IPS-11a (cell line): ENCODE data around the gene TPP1.

Experiments
- H3K4me3 ChIP-seq: one replicate; pipeline ENCODE4 v1.5.1; 2013; ENCODE audit warnings: low read depth, low read length, control low read depth

Gene TPP1

DNA sequence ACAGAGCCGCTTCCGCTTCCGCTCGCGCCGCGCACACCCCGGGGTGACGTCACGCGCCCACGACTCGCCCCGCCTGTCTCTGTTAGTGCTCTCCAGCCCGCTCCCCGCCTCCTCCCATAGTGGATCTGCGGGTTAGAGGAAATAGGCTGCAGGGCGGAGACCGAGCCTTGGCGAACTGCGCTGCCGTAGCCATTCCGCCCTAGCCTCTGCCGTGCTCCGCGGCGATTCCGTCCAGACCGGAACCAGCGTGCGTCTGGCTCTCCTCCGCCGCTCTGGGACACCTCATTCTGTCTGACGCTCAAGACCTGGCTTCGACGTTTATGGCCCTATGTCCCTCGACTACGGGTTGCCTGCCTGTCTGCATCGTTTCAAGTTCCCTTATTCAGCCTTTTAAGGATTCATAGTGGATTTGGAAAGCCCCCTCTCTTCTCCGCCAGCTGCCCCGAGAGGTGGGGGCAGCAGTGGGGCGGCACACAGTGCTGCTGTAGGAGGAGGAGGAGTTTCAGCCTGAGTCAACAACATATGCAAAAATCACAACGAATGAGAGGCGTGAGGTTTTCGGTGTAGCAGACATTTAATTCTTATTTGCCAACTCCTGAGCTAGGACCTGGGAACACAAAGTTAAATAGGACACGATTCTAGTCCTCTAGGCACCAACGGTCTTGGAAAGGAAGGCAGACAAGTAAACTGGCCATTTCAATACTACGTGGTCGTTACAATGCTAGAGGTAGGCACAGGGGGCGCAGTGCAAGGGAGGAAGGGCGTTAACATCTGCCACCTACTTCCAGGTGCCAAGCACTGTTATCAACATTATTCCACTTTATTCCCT is 6.8 kb downstream of the TPP1 start, which contains the start of gene TAF10:
Gene TAF10 (minus strand): TSS at position 4 of the 829 bp plus-strand sequence. CDS start 27 bp downstream, outside the sequence.
- H3K4me3 ChIP-seq: peak within 1 kb of the TSS; percentile 75

- H3K4me3 ChIP-seq: peak overlapping the region; percentile 75
These were observed 7.3 kb downstream of the TPP1 start for GRCh38 chr11:6611963-6612212.

DNA sequence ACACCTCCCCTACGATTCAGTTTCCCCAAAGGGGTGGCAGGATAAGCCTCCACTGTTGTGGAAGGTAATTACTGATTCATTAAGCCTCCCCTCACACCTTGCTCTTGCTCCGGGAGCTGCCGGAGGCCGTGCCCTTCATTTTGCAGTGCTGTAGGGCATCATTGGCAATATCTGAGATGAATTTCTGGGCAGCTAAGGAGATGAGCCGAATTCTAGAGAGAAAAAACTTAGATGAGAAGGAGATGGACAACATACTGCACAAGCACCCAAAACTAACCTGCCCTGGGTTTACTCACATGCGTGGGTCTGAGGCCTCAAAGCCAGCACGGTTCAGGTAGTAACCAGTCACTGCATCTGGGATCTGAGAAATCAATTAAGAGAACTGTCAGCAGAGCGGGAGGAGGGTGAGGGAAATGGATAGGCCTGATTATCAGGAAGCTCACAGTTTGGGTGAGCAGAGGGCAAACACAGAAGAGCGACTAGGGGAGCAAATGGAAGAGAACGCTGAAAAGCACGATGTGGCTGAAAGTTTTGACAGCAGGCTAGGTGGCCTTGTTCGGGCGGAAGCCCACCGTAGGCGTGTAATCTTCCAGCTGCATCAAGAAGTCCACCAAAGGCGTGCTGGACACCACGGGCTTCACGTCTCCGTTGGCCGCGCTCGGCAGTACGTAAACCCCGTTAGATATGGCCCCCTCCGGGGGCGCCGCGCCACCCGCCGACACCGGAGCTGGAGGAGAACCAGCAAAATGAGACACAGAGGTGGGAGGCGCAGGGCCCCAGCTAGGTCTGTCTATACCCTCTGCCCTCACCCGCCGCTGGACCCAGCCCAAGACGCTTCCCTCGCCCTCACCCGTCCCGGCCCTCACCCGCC is 7.9 kb downstream of the TPP1 start:
- peak overlapping the region; percentile 75 for H3K4me3 ChIP-seq

GRCh38 chr11:6610591-6610990 is 8.6 kb downstream of the TPP1 start:
- H3K4me3 ChIP-seq: no peak overlapping the region

DNA sequence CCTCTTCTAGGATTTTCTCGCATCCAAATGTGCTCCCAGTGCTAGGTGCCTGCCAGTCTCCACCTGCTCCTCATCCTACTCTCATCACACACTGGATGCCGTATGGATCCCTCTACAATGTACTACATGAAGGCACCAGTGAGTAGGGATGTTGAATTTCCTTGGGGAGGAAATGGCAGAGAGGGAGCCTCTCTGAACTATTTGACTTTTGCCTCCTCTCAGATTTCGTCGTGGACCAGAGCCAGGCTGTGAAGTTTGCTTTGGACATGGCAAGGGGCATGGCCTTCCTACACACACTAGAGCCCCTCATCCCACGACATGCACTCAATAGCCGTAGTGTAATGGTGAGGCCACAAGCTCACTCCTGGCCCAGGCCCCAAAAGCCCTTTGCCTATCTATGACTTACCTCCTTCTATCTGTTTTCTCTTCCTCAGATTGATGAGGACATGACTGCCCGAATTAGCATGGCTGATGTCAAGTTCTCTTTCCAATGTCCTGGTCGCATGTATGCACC is 9.7 kb downstream of the TPP1 start:
- H3K4me3 ChIP-seq: no peak overlapping the region

- H3K4me3 ChIP-seq: no peak overlapping the region
These were observed 10.3 kb downstream of the TPP1 start for GRCh38 chr11:6608726-6609501.

- no peak overlapping the region for H3K4me3 ChIP-seq
These were observed 11.2 kb downstream of the TPP1 start for GRCh38 chr11:6608011-6608410.

DNA sequence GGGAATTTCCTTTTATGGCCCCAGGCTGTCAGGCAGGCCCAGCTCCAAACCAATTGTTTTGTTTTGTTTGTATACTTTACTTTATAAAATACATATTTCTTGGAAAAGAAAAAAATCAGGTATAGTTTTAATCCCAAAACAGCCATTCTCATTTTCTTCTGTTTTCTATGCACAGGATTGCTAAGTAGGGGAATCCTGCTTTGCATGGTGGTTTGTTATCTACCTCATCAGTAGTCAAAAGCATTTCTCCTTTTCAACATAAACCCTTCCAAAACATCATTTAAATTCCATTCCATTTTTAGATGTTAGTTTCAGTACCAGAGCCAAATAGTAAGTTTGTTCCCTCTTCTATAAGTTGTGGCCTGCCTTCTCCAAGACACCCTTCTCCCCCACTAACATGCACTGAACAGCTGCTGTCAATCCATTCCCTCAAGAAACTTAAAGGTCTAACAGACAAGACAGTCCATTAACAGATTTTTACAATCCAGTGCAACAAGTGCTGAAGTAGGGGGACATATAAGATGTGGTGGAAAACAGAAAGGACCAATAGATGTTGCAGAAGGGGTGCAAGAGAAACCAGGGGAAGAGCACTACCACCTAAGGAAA is 11.9 kb downstream of the TPP1 start:
- H3K4me3 ChIP-seq: no peak overlapping the region

DNA sequence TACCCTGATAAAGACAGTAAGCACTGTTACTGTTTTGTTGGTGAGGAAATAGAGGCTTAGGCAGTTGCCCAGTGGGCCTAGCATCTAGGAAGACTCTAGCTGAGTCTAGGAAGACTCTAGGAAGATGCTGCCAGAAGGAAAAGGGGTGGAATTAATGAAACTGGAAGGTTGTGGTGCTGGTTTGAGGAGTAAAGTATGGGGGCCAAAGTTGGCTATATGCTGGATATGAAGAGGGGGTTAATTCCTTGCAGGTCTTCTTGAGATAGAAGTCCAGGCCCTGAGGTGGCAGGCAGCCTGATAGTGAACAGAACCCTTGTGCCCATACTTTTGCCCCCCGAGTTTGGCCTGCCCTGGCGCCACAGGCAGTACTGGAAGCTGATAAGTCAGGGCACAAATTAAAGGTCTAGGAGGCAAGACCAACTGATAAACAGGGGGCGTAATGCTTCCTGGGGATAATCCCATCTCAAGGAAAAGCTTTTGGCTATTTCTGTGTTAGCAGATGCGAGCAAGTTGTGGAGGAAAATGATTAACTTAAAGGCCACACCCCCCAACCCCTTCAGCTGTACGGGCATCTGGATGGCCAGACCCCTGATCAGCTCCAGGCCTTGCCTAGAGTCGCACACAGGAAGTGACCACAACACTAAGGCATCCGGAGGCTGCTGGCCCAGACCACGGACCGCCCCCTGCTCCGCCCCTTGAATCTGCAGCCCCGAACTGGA is 12.6 kb downstream of the TPP1 start:
- H3K4me3 ChIP-seq: no peak overlapping the region

GRCh38 chr11:6604790-6605189 is 14.4 kb downstream of the TPP1 start:
- H3K4me3 ChIP-seq: peak overlapping the region; percentile 78

- H3K4me3 ChIP-seq: peak overlapping the region; percentile 78
These were observed 15.1 kb downstream of the TPP1 start for GRCh38 chr11:6604081-6604626.

GRCh38 chr11:6603287-6604080 is 15.7 kb downstream of the TPP1 start, which contains the start of the genes ILK and RRP8:
ILK (plus strand) TSS chr11:6603774; CDS start chr11:6604272, 498 bp downstream.
RRP8 (minus strand) TSS chr11:6603616; CDS start chr11:6603502, 114 bp downstream.
- peak within 1 kb of the TSS; percentile 78 for H3K4me3 ChIP-seq

DNA sequence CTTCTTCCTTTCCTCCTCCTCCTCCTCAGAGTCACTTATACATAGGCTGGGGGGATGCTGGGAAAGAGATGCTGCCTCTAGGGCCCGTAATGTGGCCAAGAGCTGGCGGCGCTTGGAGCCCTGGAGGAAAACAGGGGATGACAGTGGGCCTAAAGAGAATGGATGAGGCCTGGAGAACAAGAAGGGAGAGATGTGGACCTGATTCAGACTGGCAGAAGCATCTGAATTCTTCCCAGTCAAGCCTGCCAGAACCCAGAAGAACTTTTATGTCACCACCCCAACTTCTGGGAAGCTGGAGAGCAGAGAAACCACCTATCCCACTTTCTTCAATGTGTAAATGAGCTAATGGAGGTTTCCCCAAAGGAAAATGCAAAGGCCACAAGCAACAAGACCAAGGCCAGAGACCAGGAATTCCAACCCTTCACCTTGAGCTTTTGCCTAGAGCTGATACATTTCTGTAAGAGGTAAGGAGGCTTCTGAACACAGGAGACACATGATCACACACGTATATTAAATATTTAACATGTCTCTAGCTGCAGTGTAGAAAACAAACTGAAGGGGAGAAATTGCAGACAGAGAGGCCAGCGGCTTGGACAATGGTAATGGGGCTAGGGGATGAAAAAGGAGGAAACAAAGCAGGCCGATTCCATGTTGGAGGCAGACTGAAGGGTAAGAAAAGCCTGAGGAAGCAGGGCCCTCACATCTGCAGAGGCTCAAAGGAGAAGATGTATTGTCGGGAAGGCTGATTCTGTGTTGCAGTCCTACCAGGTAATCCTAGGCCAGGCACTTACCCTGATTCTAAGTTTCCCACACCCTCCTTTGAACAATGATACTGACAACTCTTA is 16.9 kb downstream of the TPP1 start:
- H3K4me3 ChIP-seq: peak overlapping the region; percentile 78

GRCh38 chr11:6601041-6601461 is 18.2 kb downstream of the TPP1 start:
- no peak overlapping the region for H3K4me3 ChIP-seq

GRCh38 chr11:6599881-6600390 is 19.3 kb downstream of the TPP1 start:
- no peak overlapping the region for H3K4me3 ChIP-seq

DNA sequence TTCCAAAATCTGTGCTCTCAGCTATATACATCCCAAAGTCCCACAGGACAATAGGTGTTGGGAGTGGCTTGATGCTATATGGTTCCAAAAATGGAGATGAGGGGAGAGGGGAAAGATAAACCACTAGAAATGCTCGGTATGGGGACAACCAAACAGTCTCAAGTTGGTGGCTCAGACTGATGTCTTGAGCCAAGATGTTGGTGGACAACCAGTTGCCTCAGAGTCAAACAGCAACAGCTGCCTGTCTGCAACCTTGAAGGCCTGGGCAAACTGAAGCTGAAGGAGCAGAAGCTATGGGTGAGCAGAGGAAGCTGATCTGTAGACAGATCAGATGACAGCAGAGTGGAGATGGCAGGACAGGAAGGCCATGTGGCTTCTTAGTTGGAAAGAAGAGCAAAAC is 19.8 kb downstream of the TPP1 start:
- no peak overlapping the region for H3K4me3 ChIP-seq

- H3K4me3 ChIP-seq: no peak overlapping the region
These were observed 20.7 kb downstream of the TPP1 start for GRCh38 chr11:6598555-6598954.
